Esophagus squamous epithelium (tissue), 5 donors: Measurements from ENCODE around the gene NBDY. TPM values are rescaled to one million over a fixed set of nuclear protein-coding genes. Genes with fewer than 3 reads are reported as not detected.

Source experiments
- DNase-seq: peaks from one replicate; lab custom pipeline; 2025; lab: John Stamatoyannopoulos, UW
- H3K27ac ChIP-seq, 4 donors: fragments of 200-600 bp; sonication (generic); one replicate each; pipeline ENCODE4 v1.5.1; 2016 to 2019; ENCODE audit warnings: mild to moderate bottlenecking in 1 of 4
- H3K27me3 ChIP-seq, 4 donors: fragments of 200-600 bp; sonication (generic); 1 replicate in 3 of 4; 2 replicates in 1 of 4; pipeline versions ENCODE4 v1.5.1 to v1.6.0; 2017 to 2021; ENCODE audit warnings: antibody characterized with exemption in 1 of 4
- H3K36me3 ChIP-seq, 3 donors: fragments of 200-600 bp; sonication (generic); one replicate each; pipeline ENCODE4 v1.5.1; 2016 to 2019
- H3K4me1 ChIP-seq, 3 donors: fragments of 200-600 bp; sonication (generic); one replicate each; pipeline ENCODE4 v1.5.1; 2017 to 2019
- H3K4me3 ChIP-seq, 4 donors: fragments of 200-600 bp; sonication (generic); 1 replicate in 3 of 4; 2 replicates in 1 of 4; pipeline ENCODE4 v1.5.1; 2016 to 2019; ENCODE audit warnings: mild to moderate bottlenecking in 2 of 4, moderate library complexity in 1 of 4
- H3K9me3 ChIP-seq, 3 donors: fragments of 200-600 bp; sonication (generic); one replicate each; pipeline ENCODE4 v1.5.1; 2016 to 2019
- POLR2A ChIP-seq, 4 donors: fragments of 450-650 bp; IDR thresholded peaks; one replicate each; pipeline ENCODE4 v1.6.1; 2017; ENCODE audit warnings: antibody characterized with exemption in 4 of 4, mild to moderate bottlenecking in 4 of 4, moderate library complexity in 3 of 4
- WGBS, 2 donors: methylation state at CpG; one replicate each; pipeline ENCODE4 v1.1.5; 2018; 5-methylcytosine and 5-hydroxymethylcytosine counted together
- intact Hi-C: fragments of 100-400 bp; cut with DNase I; formaldehyde crosslinking; loops from one replicate; pipeline ENCODE4 v1.15.0; 2022
- total RNA-seq, 4 donors: library from RNA; depleted of rRNA; stranded (reverse); fragments of >200 nt; gene quantifications; one replicate each; pipeline ENCODE4 v1.1.0, GENCODE V29; 2016
- TF ChIP-seq, protein P1 (sequence below), 6 experiments: fragments of 450-650 bp in 4 of 6; fragments of 200-600 bp in 2 of 6; sonication (generic) in 2 of 6; IDR thresholded peaks; one replicate each; pipeline ENCODE4 v1.5.1; 2016 to 2019; ENCODE audit warnings: antibody characterized with exemption in 6 of 6, mild to moderate bottlenecking in 4 of 6, moderate library complexity in 4 of 6
- donor health status: DM: yes; HTN: yes; CAD: no.

Gene NBDY
- total RNA-seq, 4 donors from 2014 or later, result 8.3 to 17.7 (median 10.8) TPM

GRCh38 chrX:56793521-56794320, 64.7 kb downstream of the NBDY start:
- WGBS, 2 donors, result 77% methylated on average over 13 of the region's 15 CpGs; no CpG with 5 or more reads in 1 of the 2 donors
- Histone ChIP-seq H3K36me3 (no peaks in the 10 kb centered on the region), H3K27ac (no peak overlapping the region), H3K27me3 (no peaks in the 10 kb centered on the region), H3K9me3 (no peaks in the 10 kb centered on the region), H3K4me3 (peak overlapping the region in 1 of 4 donors; percentile 40), H3K4me1 (peaks cover 0 to 5% (median 5%) of the 10 kb centered on the region in 3 donors)
- TF ChIP-seq, protein P1, sequence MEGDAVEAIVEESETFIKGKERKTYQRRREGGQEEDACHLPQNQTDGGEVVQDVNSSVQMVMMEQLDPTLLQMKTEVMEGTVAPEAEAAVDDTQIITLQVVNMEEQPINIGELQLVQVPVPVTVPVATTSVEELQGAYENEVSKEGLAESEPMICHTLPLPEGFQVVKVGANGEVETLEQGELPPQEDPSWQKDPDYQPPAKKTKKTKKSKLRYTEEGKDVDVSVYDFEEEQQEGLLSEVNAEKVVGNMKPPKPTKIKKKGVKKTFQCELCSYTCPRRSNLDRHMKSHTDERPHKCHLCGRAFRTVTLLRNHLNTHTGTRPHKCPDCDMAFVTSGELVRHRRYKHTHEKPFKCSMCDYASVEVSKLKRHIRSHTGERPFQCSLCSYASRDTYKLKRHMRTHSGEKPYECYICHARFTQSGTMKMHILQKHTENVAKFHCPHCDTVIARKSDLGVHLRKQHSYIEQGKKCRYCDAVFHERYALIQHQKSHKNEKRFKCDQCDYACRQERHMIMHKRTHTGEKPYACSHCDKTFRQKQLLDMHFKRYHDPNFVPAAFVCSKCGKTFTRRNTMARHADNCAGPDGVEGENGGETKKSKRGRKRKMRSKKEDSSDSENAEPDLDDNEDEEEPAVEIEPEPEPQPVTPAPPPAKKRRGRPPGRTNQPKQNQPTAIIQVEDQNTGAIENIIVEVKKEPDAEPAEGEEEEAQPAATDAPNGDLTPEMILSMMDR (IDR thresholded peaks at IDR 0.05), result no peak
- TF ChIP-seq POLR2A (IDR thresholded peaks at IDR 0.05), result no peak
- DNase-seq, result no peak
- intact Hi-C loops, result no loop called here

DNA sequence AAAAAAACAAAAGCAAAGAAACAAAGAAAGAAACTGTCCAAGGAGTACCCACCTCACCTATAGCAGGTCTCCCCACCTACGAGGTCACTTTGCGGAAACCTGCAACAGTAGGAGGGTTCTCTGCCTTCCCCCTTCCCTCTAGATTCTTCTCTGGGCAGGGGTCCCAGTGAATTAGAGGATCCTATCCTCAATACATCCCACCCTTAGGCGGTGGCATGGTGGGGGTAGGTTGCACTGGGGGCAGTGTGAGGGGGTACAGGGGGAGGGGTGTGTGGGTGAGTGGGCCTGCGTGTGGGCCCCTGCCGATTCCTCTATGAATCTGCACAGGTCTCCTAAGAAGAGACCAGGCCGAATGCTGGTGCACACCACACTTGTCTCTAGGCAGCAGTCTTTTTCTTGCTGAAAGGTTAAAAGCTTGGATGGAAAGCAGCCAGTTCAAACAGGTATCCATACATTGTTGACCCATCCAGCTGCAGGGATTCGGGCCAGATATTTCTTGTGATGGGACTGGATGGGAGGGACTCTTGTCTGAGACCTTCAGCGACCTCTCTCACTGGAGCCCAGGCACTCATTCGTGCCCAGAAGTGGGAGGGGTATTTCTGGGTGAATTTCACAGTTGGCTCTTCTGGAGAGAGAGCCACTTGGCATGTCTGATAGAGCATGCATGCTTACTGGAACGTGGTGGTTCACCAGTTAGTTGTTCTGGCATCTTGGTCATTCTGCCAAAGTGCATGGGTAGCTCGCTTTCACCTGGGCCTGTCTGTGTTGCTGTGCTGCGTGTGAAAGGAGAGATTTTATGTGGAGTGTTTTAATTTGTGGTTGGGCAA, 65.6 kb downstream of the NBDY start:
- no peak for TF ChIP-seq POLR2A (IDR thresholded peaks at IDR 0.05)
- TF ChIP-seq, protein P1 (IDR thresholded peaks at IDR 0.05), result no peak
- WGBS, 2 donors, result 76% methylated on average over 9 of the region's 12 CpGs; no CpG with 5 or more reads in 1 of the 2 donors
- H3K27ac ChIP-seq, result no peak overlapping the region
- no peak for DNase-seq
- H3K36me3 ChIP-seq, result no peaks in the 10 kb centered on the region
- H3K9me3 ChIP-seq, result no peaks in the 10 kb centered on the region
- H3K4me1 ChIP-seq, result peaks cover 0 to 5% (median 5%) of the 10 kb centered on the region in 3 donors
- H3K4me3 ChIP-seq, result no peak overlapping the region
- intact Hi-C loops, result no loop called here
- H3K27me3 ChIP-seq, result no peaks in the 10 kb centered on the region

GRCh38 chrX:56795309-56795868, 66.3 kb downstream of the NBDY start:
- no peak for DNase-seq
- H3K27me3 ChIP-seq, result no peaks in the 10 kb centered on the region
- no peak for TF ChIP-seq POLR2A (IDR thresholded peaks at IDR 0.05)
- TF ChIP-seq, protein P1 (IDR thresholded peaks at IDR 0.05), result no peak
- no peak overlapping the region for H3K4me3 ChIP-seq
- no peaks in the 10 kb centered on the region for H3K36me3 ChIP-seq
- WGBS, 2 donors, result 89 to 97% methylated on average over 12 to 14 of the region's 14 CpGs
- H3K4me1 ChIP-seq, result peaks cover 0 to 5% (median 5%) of the 10 kb centered on the region in 3 donors
- H3K27ac ChIP-seq, result no peak overlapping the region
- H3K9me3 ChIP-seq, result no peaks in the 10 kb centered on the region
- intact Hi-C loops, result no loop called here

DNA sequence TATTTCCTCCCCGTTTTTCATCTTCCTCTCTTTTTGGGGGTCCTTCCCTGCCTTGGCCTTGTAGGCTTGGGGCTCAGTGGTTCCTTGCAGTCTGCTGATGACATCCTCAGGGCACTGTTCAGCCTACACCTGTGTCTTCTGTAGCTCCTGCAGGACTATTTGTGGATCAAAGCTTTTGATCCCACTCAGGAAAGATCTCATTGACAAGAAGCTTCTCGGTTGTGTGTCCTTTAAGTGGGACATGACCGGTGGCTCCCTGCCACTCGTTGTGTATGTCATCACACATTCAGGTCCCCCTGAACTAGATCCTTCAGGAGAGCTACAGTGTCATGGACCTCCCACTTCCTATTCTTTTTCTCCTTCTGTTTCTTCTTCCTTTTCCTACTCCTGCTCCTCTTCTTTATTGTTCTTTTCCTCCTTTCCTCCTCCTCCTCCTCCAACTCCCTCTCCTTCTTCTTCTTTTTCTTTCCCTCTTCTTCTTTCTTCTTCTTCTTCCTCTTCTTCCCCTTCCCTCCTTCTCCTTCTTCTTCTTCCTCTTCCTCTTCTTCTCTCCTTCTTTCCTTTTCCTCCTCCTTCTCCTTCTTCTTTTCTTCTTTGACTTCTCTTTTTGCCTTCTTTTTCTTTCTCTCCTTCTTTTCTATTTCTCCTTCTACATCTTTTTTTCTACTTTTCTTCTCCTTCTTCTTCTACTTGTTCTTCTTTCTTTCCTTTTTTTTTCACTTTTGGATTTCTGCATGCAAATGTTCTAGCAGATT, 67.8 kb downstream of the NBDY start:
- no peak overlapping the region for H3K27ac ChIP-seq
- no peak for DNase-seq
- intact Hi-C loops, result no loop called here
- no peaks in the 10 kb centered on the region for H3K36me3 ChIP-seq
- no peak for TF ChIP-seq POLR2A (IDR thresholded peaks at IDR 0.05)
- H3K4me1 ChIP-seq, result peaks cover 0 to 5% (median 5%) of the 10 kb centered on the region in 3 donors
- H3K9me3 ChIP-seq, result no peaks in the 10 kb centered on the region
- no peak overlapping the region for H3K4me3 ChIP-seq
- H3K27me3 ChIP-seq, result no peaks in the 10 kb centered on the region
- 78 to 90% methylated on average over 1 to 4 of the region's 4 CpGs for WGBS, 2 donors
